ENCODE measurements around the gene LRRN2. TPM values are rescaled to one million over a fixed set of nuclear protein-coding genes. Genes with fewer than 3 reads are reported as not detected.
"Not testable (repeated sequence)": the region's sequence is repeated elsewhere in the genome, so short reads cannot be mapped to it uniquely, and the experiment has no call there.

LRRN2 gene
- total and polyA plus RNA-seq, 5 donors from 2014 or later, result 0.02 to 0.03 TPM; not detected in 3

DNA sequence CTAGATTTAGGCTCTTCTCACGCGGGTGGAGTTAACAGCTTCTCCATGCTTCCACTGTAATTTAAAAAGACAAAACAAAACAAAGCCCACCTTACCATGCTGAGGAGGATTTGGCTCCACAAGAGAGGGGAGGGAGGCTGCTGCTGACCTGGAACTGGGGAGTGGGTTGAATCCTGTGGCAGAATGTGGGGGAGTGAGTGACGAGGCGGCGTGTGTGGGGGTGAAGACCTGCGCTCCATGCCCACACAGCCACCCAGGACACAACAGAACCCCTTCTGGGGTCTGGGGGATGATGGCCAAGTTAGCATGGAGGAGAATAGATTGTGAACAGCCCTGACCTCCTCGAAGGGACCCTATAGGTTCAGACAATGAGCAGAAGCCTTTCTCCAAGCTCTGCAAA, 44.0 kb upstream of the LRRN2 start:
- peaks cover 35% of the 10 kb centered on the region for H3K27me3 Mint-ChIP-seq
- no peaks in the 10 kb centered on the region for H3K36me3 Mint-ChIP-seq
- H3K4me1 Mint-ChIP-seq, result no peaks in the 10 kb centered on the region
- H3K4me3 Mint-ChIP-seq, result no peak overlapping the region
- Histone ChIP-seq H3K9me3 (ENCODE audit: control insufficient read depth in 2 of 2, low read length in 2 of 2) (no peaks in the 10 kb centered on the region), H3K4me1 (ENCODE audit: control insufficient read depth, insufficient read depth, low read length, poor library complexity, severe bottlenecking) (no peaks in the 10 kb centered on the region), H3K27me3 (ENCODE audit: control insufficient read depth, insufficient read depth, low read length) (peaks cover 9% of the 10 kb centered on the region), H3K36me3 (ENCODE audit: control insufficient read depth, insufficient read depth, low read length) (no peaks in the 10 kb centered on the region), H3K27ac (ENCODE audit: insufficient read depth, low read length, poor library complexity, severe bottlenecking) (no peak overlapping the region), H3K4me3 (ENCODE audit: low read depth, low read length) (no peak overlapping the region)
- ATAC-seq (ENCODE audit: low read depth in 2 of 2), result no peak
- DNase-seq, result no peak
- H3K9me3 Mint-ChIP-seq, result peaks cover 0 to 1% (median 0%) of the 10 kb centered on the region in 7 donors
- H3K27ac Mint-ChIP-seq, result no peak overlapping the region

DNA sequence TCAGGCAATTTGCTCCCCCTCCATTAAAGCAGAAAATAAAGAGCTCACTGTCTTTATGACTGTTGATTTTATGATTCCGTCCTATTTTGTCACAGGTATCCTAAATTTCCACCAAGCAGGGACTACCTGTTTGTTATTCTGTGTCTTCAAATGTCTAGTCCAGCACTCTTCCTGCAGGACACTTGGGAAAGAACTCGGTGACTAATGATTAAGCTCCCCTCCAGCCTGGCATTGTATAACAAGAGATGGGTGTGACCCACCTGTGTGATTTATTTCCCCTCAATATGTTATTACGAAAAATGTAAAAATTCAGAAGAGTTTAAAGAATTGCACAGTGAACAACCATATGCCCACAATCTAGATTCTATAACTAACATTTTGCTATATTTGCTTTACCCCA, 42.9 kb upstream of the LRRN2 start:
- peaks cover 12% of the 10 kb centered on the region for H3K27me3 ChIP-seq (ENCODE audit: control insufficient read depth, insufficient read depth, low read length)
- no peak overlapping the region for H3K4me3 ChIP-seq (ENCODE audit: low read depth, low read length)
- no peaks in the 10 kb centered on the region for H3K4me1 Mint-ChIP-seq
- no peaks in the 10 kb centered on the region for H3K36me3 Mint-ChIP-seq
- H3K27ac Mint-ChIP-seq, result no peak overlapping the region
- ATAC-seq (ENCODE audit: low read depth in 2 of 2) (no peak), DNase-seq (no peak)
- peaks cover 31% of the 10 kb centered on the region for H3K27me3 Mint-ChIP-seq
- H3K9me3 ChIP-seq (ENCODE audit: control insufficient read depth in 2 of 2, low read length in 2 of 2), result no peaks in the 10 kb centered on the region
- no peaks in the 10 kb centered on the region for H3K9me3 Mint-ChIP-seq
- H3K4me1 ChIP-seq (ENCODE audit: control insufficient read depth, insufficient read depth, low read length, poor library complexity, severe bottlenecking), result no peaks in the 10 kb centered on the region
- H3K4me3 Mint-ChIP-seq, result no peak overlapping the region
- no peaks in the 10 kb centered on the region for H3K36me3 ChIP-seq (ENCODE audit: control insufficient read depth, insufficient read depth, low read length)
- H3K27ac ChIP-seq (ENCODE audit: insufficient read depth, low read length, poor library complexity, severe bottlenecking), result no peak overlapping the region

DNA sequence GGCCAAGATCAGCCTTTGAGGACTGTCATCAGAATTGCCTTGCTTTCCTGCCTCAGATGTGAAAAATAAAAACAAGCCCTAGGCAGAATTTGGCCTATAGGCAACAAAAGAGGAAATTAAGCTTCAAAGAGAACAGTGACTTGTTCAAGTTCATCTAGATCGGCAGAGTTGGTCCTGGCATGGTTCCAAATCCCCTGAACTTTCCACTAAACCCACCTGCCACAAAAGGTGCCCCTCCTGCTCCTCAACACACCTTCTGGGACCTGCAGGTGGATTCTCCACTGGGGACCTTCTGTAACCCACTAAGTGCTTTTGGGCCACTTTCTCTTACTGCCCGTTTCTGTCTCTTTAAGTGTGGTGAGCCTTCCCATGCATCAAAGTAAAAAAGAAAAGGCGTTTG, 42.5 kb upstream of the LRRN2 start:
- Mint-ChIP-seq H3K4me1 (no peaks in the 10 kb centered on the region), H3K27ac (no peak overlapping the region), H3K9me3 (no peaks in the 10 kb centered on the region), H3K27me3 (peaks cover 29% of the 10 kb centered on the region), H3K36me3 (no peaks in the 10 kb centered on the region), H3K4me3 (no peak overlapping the region)
- DNase-seq, result no peak
- H3K4me1 ChIP-seq (ENCODE audit: control insufficient read depth, insufficient read depth, low read length, poor library complexity, severe bottlenecking), result no peaks in the 10 kb centered on the region
- H3K36me3 ChIP-seq (ENCODE audit: control insufficient read depth, insufficient read depth, low read length), result no peaks in the 10 kb centered on the region
- ATAC-seq (ENCODE audit: low read depth in 2 of 2), result no peak
- H3K27ac ChIP-seq (ENCODE audit: insufficient read depth, low read length, poor library complexity, severe bottlenecking), result no peak overlapping the region
- peaks cover 12% of the 10 kb centered on the region for H3K27me3 ChIP-seq (ENCODE audit: control insufficient read depth, insufficient read depth, low read length)
- no peak overlapping the region for H3K4me3 ChIP-seq (ENCODE audit: low read depth, low read length)
- no peaks in the 10 kb centered on the region for H3K9me3 ChIP-seq (ENCODE audit: control insufficient read depth in 2 of 2, low read length in 2 of 2)

GRCh38 chr1:204727438-204727837, 41.9 kb upstream of the LRRN2 start:
- H3K27me3 Mint-ChIP-seq, result peaks cover 33% of the 10 kb centered on the region
- H3K27me3 ChIP-seq (ENCODE audit: control insufficient read depth, insufficient read depth, low read length), result peaks cover 12% of the 10 kb centered on the region
- H3K4me3 Mint-ChIP-seq; ATAC-seq (ENCODE audit: low read depth in 2 of 2); DNase-seq; H3K4me1 ChIP-seq (ENCODE audit: control insufficient read depth, insufficient read depth, low read length, poor library complexity, severe bottlenecking); H3K36me3 Mint-ChIP-seq; H3K27ac Mint-ChIP-seq; H3K9me3 ChIP-seq (ENCODE audit: control insufficient read depth in 2 of 2, low read length in 2 of 2); H3K4me1 Mint-ChIP-seq; H3K4me3 ChIP-seq (ENCODE audit: low read depth, low read length); H3K27ac ChIP-seq (ENCODE audit: insufficient read depth, low read length, poor library complexity, severe bottlenecking); H3K36me3 ChIP-seq (ENCODE audit: control insufficient read depth, insufficient read depth, low read length); H3K9me3 Mint-ChIP-seq: not testable (repeated sequence)

GRCh38 chr1:204726478-204726877, 40.9 kb upstream of the LRRN2 start:
- Histone ChIP-seq H3K27ac (ENCODE audit: insufficient read depth, low read length, poor library complexity, severe bottlenecking) (no peak overlapping the region), H3K36me3 (ENCODE audit: control insufficient read depth, insufficient read depth, low read length) (no peaks in the 10 kb centered on the region), H3K27me3 (ENCODE audit: control insufficient read depth, insufficient read depth, low read length) (peaks cover 9% of the 10 kb centered on the region), H3K4me1 (ENCODE audit: control insufficient read depth, insufficient read depth, low read length, poor library complexity, severe bottlenecking) (no peaks in the 10 kb centered on the region), H3K9me3 (ENCODE audit: control insufficient read depth in 2 of 2, low read length in 2 of 2) (no peaks in the 10 kb centered on the region), H3K4me3 (ENCODE audit: low read depth, low read length) (no peak overlapping the region)
- Mint-ChIP-seq H3K27ac (no peak overlapping the region), H3K4me3 (no peak overlapping the region), H3K9me3 (no peaks in the 10 kb centered on the region), H3K36me3 (no peaks in the 10 kb centered on the region), H3K4me1 (no peaks in the 10 kb centered on the region), H3K27me3 (peaks cover 32% of the 10 kb centered on the region)
- no peak for DNase-seq
- ATAC-seq (ENCODE audit: low read depth in 2 of 2), result no peak

- Mint-ChIP-seq H3K27ac (no peak overlapping the region), H3K9me3 (no peaks in the 10 kb centered on the region), H3K27me3 (peaks cover 30% of the 10 kb centered on the region), H3K4me1 (no peaks in the 10 kb centered on the region), H3K4me3 (no peak overlapping the region), H3K36me3 (no peaks in the 10 kb centered on the region)
- no peak overlapping the region for H3K4me3 ChIP-seq (ENCODE audit: low read depth, low read length)
- H3K36me3 ChIP-seq (ENCODE audit: control insufficient read depth, insufficient read depth, low read length), result no peaks in the 10 kb centered on the region
- no peak for ATAC-seq (ENCODE audit: low read depth in 2 of 2)
- DNase-seq, result no peak
- no peaks in the 10 kb centered on the region for H3K9me3 ChIP-seq (ENCODE audit: control insufficient read depth in 2 of 2, low read length in 2 of 2)
- no peaks in the 10 kb centered on the region for H3K4me1 ChIP-seq (ENCODE audit: control insufficient read depth, insufficient read depth, low read length, poor library complexity, severe bottlenecking)
- no peak overlapping the region for H3K27ac ChIP-seq (ENCODE audit: insufficient read depth, low read length, poor library complexity, severe bottlenecking)
- peaks cover 9% of the 10 kb centered on the region for H3K27me3 ChIP-seq (ENCODE audit: control insufficient read depth, insufficient read depth, low read length)
These were observed 40.4 kb upstream of the LRRN2 start for GRCh38 chr1:204725821-204726448.

- Histone ChIP-seq H3K36me3 (ENCODE audit: control insufficient read depth, insufficient read depth, low read length) (no peaks in the 10 kb centered on the region), H3K4me1 (ENCODE audit: control insufficient read depth, insufficient read depth, low read length, poor library complexity, severe bottlenecking) (no peaks in the 10 kb centered on the region), H3K27ac (ENCODE audit: insufficient read depth, low read length, poor library complexity, severe bottlenecking) (no peak overlapping the region), H3K9me3 (ENCODE audit: control insufficient read depth in 2 of 2, low read length in 2 of 2) (no peaks in the 10 kb centered on the region), H3K27me3 (ENCODE audit: control insufficient read depth, insufficient read depth, low read length) (peaks cover 7% of the 10 kb centered on the region), H3K4me3 (ENCODE audit: low read depth, low read length) (no peak overlapping the region)
- Mint-ChIP-seq H3K27me3 (peaks cover 18% of the 10 kb centered on the region), H3K27ac (no peak overlapping the region), H3K4me3 (no peak overlapping the region), H3K4me1 (no peaks in the 10 kb centered on the region), H3K36me3 (no peaks in the 10 kb centered on the region), H3K9me3 (no peaks in the 10 kb centered on the region)
- ATAC-seq (ENCODE audit: low read depth in 2 of 2) (no peak), DNase-seq (no peak)
These were observed 37.7 kb upstream of the LRRN2 start for GRCh38 chr1:204723131-204723787.

Data from CD4-positive, CD25-positive, alpha-beta regulatory T cell (primary cell).